SU-DHL-6 (cell line): ENCODE results near the gene MYDGF.

Experiments
- EZH2phosphoT487 ChIP-seq: fragments of 200-600 bp; sonication (generic), shearing (Covaris generic); conservative IDR thresholded peaks from 2 replicates; pipeline ENCODE4 v1.6.1; 2018; ENCODE audit warnings: mild to moderate bottlenecking, antibody characterized with exemption, low read length, moderate library complexity, mixed read lengths
- TF ChIP-seq, protein P1 (sequence below): fragments of 200-600 bp; sonication (generic); IDR thresholded peaks from one replicate; pipeline ENCODE4 v1.5.1; 2017; ENCODE audit warnings: antibody characterized with exemption, mild to moderate bottlenecking, low read length, moderate library complexity; ENCODE audit not compliant: insufficient read depth, poor library complexity, severe bottlenecking

DNA sequence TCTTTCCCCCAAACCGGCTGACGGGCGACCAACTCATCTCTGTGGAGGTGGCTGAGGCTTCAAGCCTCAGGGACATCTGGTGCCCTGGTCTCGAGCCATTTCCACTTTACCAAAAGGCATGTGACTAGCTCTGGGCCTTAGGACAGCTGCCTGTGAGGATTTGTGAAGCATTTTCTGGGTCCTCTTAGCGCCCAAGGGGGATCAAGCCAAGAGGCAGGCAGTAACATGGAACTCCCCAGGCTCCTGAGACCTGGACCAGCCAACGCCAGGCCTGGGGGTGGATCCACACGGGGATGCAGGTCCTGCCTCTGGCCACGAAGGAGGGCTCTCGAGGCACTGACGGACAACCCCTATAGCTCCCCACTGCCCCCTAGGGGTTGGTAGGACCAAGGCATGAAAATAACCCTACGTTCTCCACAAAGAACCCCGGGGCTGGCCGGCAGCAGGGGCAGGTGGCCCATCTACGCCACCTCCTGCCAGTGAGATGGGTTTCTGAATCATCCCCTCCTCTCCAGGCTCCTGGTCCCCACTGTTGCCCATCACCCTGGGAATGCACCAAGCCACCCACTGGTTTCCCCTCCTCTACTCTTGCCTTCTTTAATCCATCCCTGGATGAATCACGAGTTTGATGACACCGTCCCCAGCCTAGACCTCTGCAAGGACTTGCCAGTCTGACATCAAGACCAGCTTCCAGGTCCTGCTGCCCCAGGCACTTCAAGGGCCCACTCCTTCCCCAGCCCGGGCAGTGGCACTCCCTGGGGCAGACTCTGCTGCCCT lies 7.0 kb upstream of the MYDGF start:
- TF ChIP-seq, protein P1, sequence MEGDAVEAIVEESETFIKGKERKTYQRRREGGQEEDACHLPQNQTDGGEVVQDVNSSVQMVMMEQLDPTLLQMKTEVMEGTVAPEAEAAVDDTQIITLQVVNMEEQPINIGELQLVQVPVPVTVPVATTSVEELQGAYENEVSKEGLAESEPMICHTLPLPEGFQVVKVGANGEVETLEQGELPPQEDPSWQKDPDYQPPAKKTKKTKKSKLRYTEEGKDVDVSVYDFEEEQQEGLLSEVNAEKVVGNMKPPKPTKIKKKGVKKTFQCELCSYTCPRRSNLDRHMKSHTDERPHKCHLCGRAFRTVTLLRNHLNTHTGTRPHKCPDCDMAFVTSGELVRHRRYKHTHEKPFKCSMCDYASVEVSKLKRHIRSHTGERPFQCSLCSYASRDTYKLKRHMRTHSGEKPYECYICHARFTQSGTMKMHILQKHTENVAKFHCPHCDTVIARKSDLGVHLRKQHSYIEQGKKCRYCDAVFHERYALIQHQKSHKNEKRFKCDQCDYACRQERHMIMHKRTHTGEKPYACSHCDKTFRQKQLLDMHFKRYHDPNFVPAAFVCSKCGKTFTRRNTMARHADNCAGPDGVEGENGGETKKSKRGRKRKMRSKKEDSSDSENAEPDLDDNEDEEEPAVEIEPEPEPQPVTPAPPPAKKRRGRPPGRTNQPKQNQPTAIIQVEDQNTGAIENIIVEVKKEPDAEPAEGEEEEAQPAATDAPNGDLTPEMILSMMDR = no peak
- no peak for TF ChIP-seq EZH2phosphoT487
